ENCODE data around the gene HNRNPA3. TPM values are rescaled to one million over a fixed set of nuclear protein-coding genes. Genes with fewer than 3 reads are reported as not detected.

The HNRNPA3 gene
- total and polyA plus RNA-seq, 10 of the 15 experiments (the other 5 are each of a cell fraction or from before 2014, with no cell fraction given): 40.4 to 343 (median 206) TPM

GRCh38 chr2:177262092-177262491 is 49.5 kb downstream of the HNRNPA3 start (continued):
- TF ChIP-seq USF2 (IDR thresholded peaks at IDR 0.05; ENCODE audit: borderline replicate concordance, low read depth, low read length): no peak
- TF ChIP-seq KDM1A (IDR thresholded peaks at IDR 0.05; ENCODE audit: borderline replicate concordance): no peak
- no peak for TF ChIP-seq CHD1 (IDR thresholded peaks at IDR 0.05; ENCODE audit: low read depth, low read length)

- no peak for FAIRE-seq
- ChIA-PET SMC1A (ENCODE audit: uncharacterized antibody, unreplicated experiment) (interaction anchor here (0.6 to 8.5 kb wide), 20 partner anchors 9 to 769 kb away, joined by 3 to 140 read pairs (median 4); partner anchors contain the start of gene HNRNPA3), RAD21 (ENCODE audit: unreplicated experiment) (interaction anchor here (0.8 to 6.2 kb wide), 24 partner anchors 10 to 373 kb away, joined by 3 to 166 read pairs (median 4); partner anchors contain the start of genes AGPS and HNRNPA3)
Observed at GRCh38 chr2:177262958-177263450, 50.4 kb downstream of the HNRNPA3 start.

More at GRCh38 chr2:177262958-177263450, 50.4 kb downstream of the HNRNPA3 start:
- no peak for ATAC-seq
- Histone ChIP-seq H3K36me3 (ENCODE audit: control insufficient read depth in 2 of 2, insufficient read depth in 2 of 2, low read length in 1 of 2) (peaks cover 0 to 4% of the 10 kb centered on the region in 2 experiments; a peak in 1 of 4 replicates), H3K79me2 (ENCODE audit: control insufficient read depth, insufficient read depth, low read length) (peaks cover 62% of the 10 kb centered on the region), H3K9me3 (replicated peaks; ENCODE audit: control insufficient read depth, insufficient read depth, low read length) (peaks cover 6% of the 10 kb centered on the region; the same call in 2 of the 3 replicates), H4K20me1 (ENCODE audit: control insufficient read depth, insufficient read depth) (no peaks in the 10 kb centered on the region), H3K27me3 (replicated peaks in 1 of 2; ENCODE audit: control insufficient read depth in 2 of 2, insufficient read depth in 2 of 2, low read length in 1 of 2) (no peaks in the 10 kb centered on the region), H3K4me2 (ENCODE audit: control insufficient read depth, insufficient read depth) (peak overlapping the region; percentile 23; the same call in 1 of the 2 replicates), H3K4me1 (ENCODE audit: control insufficient read depth, insufficient read depth, low read length) (peaks cover 12% of the 10 kb centered on the region), H3K27ac (ENCODE audit: control insufficient read depth, insufficient read depth) (peak overlapping the region; percentile 99), H3K4me3 (peak overlapping the region; percentile 72), H2AFZ (ENCODE audit: control insufficient read depth, low read depth, low read length) (peak overlapping the region; percentile 40; the same call in 1 of the 2 replicates), H3K9ac (ENCODE audit: control insufficient read depth, insufficient read depth, low read length) (peak overlapping the region; percentile 99)
- WGBS (ENCODE audit: insufficient coverage, insufficient replicate concordance, low lambda C conversion rate, missing lambda C conversion rate): 2% methylated on average over 6 of the region's 6 CpGs
- ChIA-PET CTCF (interaction anchor here (0.6 to 14.2 kb wide), 25 partner anchors 8 to 153 kb away, joined by 3 to 213 read pairs (median 7); partner anchors contain the start of gene HNRNPA3), POLR2A (interaction anchor here (0.5 to 6.7 kb wide), 15 partner anchors 8 to 98 kb away, joined by 3 to 76 read pairs (median 12); partner anchors contain the start of gene HNRNPA3)
- in situ Hi-C loops (cut with MboI) (no loop called here), intact Hi-C loops (cut with micrococcal nuclease; ENCODE audit: unreplicated experiment) (loop anchor here (1.0 to 10.0 kb wide), 6 partner anchors 22 to 132 kb away; partner anchors contain the start of gene AGPS)
- TF ChIP-seq NFYA (IDR thresholded peaks at IDR 0.05; ENCODE audit: borderline replicate concordance, low read depth, low read length) (no peak), CHD2 (IDR thresholded peaks at IDR 0.05; ENCODE audit: borderline replicate concordance, low read depth, low read length) (no peak), PAX8 (IDR thresholded peaks at IDR 0.05) (0 out of 2 replicates have a peak, but pooled peaks have one; percentile 19), E4F1 (IDR thresholded peaks at IDR 0.05; ENCODE audit: borderline replicate concordance, partially characterized antibody) (no peak)
- no peak for DNase-seq (ENCODE audit: low read depth, low spot score)
- BruUV-seq (replicated peaks): no TSS peak
